Measurements from ENCODE around the gene DGCR2.

GRCh38 chr22:19002684-19003038, 119.6 kb downstream of the DGCR2 start:
- no peak for TF ChIP-seq EP300 (IDR thresholded peaks at IDR 0.05; ENCODE audit: borderline replicate concordance)
- TF ChIP-seq RAD21 (IDR thresholded peaks at IDR 0.05; ENCODE audit: low read depth): no peak
- TF ChIP-seq FOXM1 (IDR thresholded peaks at IDR 0.05; ENCODE audit: borderline replicate concordance, low read depth): no peak
- TF ChIP-seq YY1 (IDR thresholded peaks at IDR 0.05; ENCODE audit: low read depth): no peak
- TF ChIP-seq CREB1 (IDR thresholded peaks at IDR 0.05; ENCODE audit: low read depth): no peak
- TF ChIP-seq CEBPB (IDR thresholded peaks at IDR 0.05): no peak
